Lower leg skin (tissue), 4 donors: ENCODE data around the gene BARHL2. TPM values are rescaled to one million over a fixed set of nuclear protein-coding genes. Genes with fewer than 3 reads are reported as not detected.
A peak's percentile ranks its signal among the peaks of the same experiment; 100 is the strongest.

Experiments used
- DNase-seq, 2 donors: peaks; one replicate each; pipeline ENCODE4 v3.0.0-alpha.2; 2019; ENCODE audit warnings: low spot score in 2 of 2
- H3K4me3 ChIP-seq: fragments of 200-600 bp; sonication (generic); 2 replicates; pipeline ENCODE4 v1.5.1; 2017; ENCODE audit warnings: mild to moderate bottlenecking, low read depth; ENCODE audit not compliant: poor library complexity, severe bottlenecking
- CTCF ChIP-seq, 3 donors: fragments of 450-650 bp; IDR thresholded peaks; one replicate each; pipeline ENCODE4 v1.5.1; 2016; ENCODE audit warnings: antibody characterized with exemption in 3 of 3, mild to moderate bottlenecking in 3 of 3, moderate library complexity in 2 of 3
- POLR2A ChIP-seq, 2 donors: fragments of 450-650 bp; IDR thresholded peaks; one replicate each; pipeline ENCODE4 v1.6.1; 2016 to 2017; ENCODE audit warnings: antibody characterized with exemption in 2 of 2, mild to moderate bottlenecking in 1 of 2, moderate library complexity in 1 of 2
- WGBS, 2 donors: methylation state at CpG; one replicate each; pipeline ENCODE4 v1.1.5; 2018; 5-methylcytosine and 5-hydroxymethylcytosine counted together
- intact Hi-C: fragments of 100-400 bp; cut with DNase I; formaldehyde crosslinking; loops from one replicate; pipeline ENCODE4 v1.15.0; 2023; ENCODE audit warnings: low total_unique reads
- total RNA-seq, 4 donors: library from RNA; depleted of rRNA; stranded (reverse); fragments of >200 nt; gene quantifications; one replicate each; pipeline ENCODE4 v1.1.0, GENCODE V29; 2016

The BARHL2 gene
- total RNA-seq, 4 donors from 2014 or later, result not detected

GRCh38 chr1:90718411-90719329 lies 1.6 kb upstream of the BARHL2 start:
- intact Hi-C loops, result no loop called here
- 4 to 7% methylated on average over 36 to 46 of the region's 66 CpGs for WGBS, 2 donors
- H3K4me3 ChIP-seq, result peak overlapping the region; percentile 15
- TF ChIP-seq POLR2A (IDR thresholded peaks at IDR 0.05) (no peak), CTCF (IDR thresholded peaks at IDR 0.05) (no peak)
- no peak for DNase-seq

DNA sequence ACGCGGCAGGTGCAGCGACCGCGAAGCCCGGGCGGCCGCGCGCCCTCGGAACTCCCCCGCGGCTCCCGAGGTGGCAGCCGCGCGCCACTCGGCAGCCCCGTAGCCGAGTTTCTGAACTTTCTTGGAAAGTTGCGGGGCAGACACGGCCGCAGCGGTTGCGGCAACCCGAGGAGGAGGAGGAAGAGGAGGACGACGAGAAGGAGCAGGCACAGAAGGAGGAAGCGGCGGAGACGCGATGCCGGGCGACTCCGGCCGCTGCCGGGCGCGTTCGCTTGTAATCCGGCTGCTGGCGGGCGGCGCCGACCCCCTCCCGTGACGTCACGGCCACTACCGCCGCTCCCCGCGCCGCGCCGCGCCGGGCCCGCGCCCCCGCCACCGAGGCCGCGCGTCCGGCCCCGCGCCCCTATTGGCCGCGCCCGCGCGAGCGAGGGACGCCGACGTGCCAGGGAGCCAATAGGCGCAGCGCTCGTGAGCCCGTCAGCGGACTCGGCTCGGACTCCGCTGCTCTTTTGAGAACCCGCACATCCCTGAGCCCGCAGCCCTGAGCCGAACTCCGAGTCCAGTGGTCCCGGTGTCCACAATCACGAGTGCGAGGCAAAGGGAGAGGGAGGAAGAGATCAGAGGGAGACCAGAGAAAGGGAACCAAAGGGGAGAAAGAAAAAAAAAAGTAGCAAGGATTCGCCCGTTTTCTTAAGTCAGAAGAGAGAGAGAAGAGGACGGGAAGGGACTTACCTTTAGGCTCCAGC lies 736 bp upstream of the BARHL2 start:
- intact Hi-C loops, result loop anchor here (2.0 kb wide), 1 partner anchor 275 kb away; no protein-coding TSS in a partner anchor
- peak overlapping the region; percentile 15 for H3K4me3 ChIP-seq
- WGBS, 2 donors, result 5 to 8% methylated on average over 24 to 71 of the region's 94 CpGs
- no peak for TF ChIP-seq CTCF (IDR thresholded peaks at IDR 0.05)
- TF ChIP-seq POLR2A (IDR thresholded peaks at IDR 0.05), result no peak
- DNase-seq, result no peak

DNA sequence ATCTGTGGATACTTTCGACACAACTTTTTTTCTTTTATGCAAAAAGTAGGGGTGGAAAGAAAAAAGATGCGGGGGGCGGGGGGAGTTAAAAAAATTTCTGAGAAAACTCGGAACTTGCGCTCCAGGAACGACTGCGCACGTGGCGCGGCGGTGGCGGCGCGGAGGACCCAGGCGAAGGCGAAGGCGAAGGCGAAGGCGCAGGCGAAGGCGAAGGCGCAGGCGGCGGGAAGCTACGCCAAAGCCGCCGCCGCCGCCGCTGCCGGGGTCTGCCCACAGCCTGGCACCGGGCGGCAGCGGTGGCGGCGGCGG lies 208 bp upstream of the BARHL2 start:
- WGBS, 2 donors, result 9 to 16% methylated on average over 36 to 37 of the region's 37 CpGs

DNA sequence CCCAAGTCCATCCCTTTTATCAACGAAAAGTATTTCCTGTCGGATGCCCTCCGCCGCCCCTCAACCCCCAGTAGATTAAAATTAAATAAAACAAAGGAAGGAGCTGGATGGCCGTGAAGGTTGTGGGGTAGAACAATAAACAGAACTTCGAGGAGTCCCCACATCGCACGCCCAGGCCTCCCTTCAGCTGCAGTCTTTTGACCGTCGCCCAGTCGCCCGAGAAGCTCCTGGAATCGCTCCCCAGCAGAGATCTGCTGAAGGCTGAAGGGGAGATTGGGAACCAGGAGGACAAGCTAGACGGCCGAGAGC lies 905 bp downstream of the BARHL2 start:
- H3K4me3 ChIP-seq, result no peak overlapping the region

More for the DNA sequence above, 208 bp upstream of the BARHL2 start:
- intact Hi-C loops, result loop anchor here (2.0 kb wide), 1 partner anchor 275 kb away; no protein-coding TSS in a partner anchor
- H3K4me3 ChIP-seq, result no peak overlapping the region
- DNase-seq, result no peak
- no peak for TF ChIP-seq POLR2A (IDR thresholded peaks at IDR 0.05)
- no peak for TF ChIP-seq CTCF (IDR thresholded peaks at IDR 0.05)

DNA sequence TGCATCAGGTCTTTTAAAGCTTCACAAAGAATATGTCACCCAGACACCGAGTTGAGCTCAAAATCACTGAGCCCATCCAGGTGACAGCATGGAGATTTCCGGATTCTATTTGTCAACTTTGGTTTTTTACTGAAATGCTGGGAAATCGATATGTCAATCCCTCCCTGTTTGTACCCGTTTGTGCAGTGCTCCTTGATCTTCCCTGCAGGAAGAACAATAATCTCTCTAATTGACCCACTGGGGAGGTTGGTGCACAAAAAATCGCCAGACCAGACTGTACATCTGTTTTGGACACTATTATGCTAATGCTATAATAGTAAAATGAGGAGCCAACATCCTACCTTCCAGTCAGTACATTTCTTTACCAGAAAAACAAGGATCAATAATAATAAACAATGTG lies 1.8 kb downstream of the BARHL2 start:
- no peak for TF ChIP-seq POLR2A (IDR thresholded peaks at IDR 0.05)
- no peak for TF ChIP-seq CTCF (IDR thresholded peaks at IDR 0.05)
- H3K4me3 ChIP-seq, result no peak overlapping the region
- no peak for DNase-seq
- intact Hi-C loops, result no loop called here
- 5% methylated on average over 5 of the region's 5 CpGs for WGBS, 2 donors

More for the DNA sequence above, 905 bp downstream of the BARHL2 start:
- TF ChIP-seq POLR2A (IDR thresholded peaks at IDR 0.05), result no peak
- TF ChIP-seq CTCF (IDR thresholded peaks at IDR 0.05), result no peak
- 7 to 12% methylated on average over 15 of the region's 15 CpGs for WGBS, 2 donors
- intact Hi-C loops, result loop anchor here (2.0 kb wide), 1 partner anchor 277 kb away; no protein-coding TSS in a partner anchor
- DNase-seq, result no peak
